IMR-90 (cell line): Measurements from ENCODE around the gene PRCP. TPM values are rescaled to one million over a fixed set of nuclear protein-coding genes. Genes with fewer than 3 reads are reported as not detected.

Source experiments
- ATAC-seq: fragments of 200-7000 bp; cut with Tn5 transposase; 2 replicates; pipeline ENCODE4 v1.9.1; 2020; ENCODE audit warnings: low read depth, mild to moderate bottlenecking, moderate library complexity
- BruUV-seq: library from RNA; stranded (reverse); fragments of 400-500 nt; replicated peaks from 2 replicates; lab custom pipeline; 2021; lab: Mats Ljungman, UMichigan
- CTCF ChIA-PET: fragments of 300-600 bp; formaldehyde crosslinking; extraction: SDS; loops from one replicate; lab custom pipeline; 2021; ENCODE audit warnings: antibody characterized with exemption; lab: Yijun Ruan, JAX
- POLR2A ChIA-PET: fragments of 300-600 bp; sonication (Branson Sonifier 250); formaldehyde crosslinking; loops from one replicate; lab custom pipeline; 2022; ENCODE audit warnings: antibody characterized with exemption; ENCODE audit not compliant: unreplicated experiment; lab: Charles Lee
- DNase-seq: peaks from one replicate; pipeline ENCODE4 v3.0.0; 2013
- H2AFZ ChIP-seq: replicated peaks from 2 replicates; pipeline ENCODE3; 2013; ENCODE audit warnings: low read length, mild to moderate bottlenecking; ENCODE audit not compliant: poor library complexity
- H2AK5ac ChIP-seq: 2 replicates; pipeline ENCODE4 v1.6.1; 2013; ENCODE audit warnings: low read depth, low read length, inconsistent platforms
- H2AK9ac ChIP-seq: replicated peaks from 2 replicates; pipeline ENCODE3; 2013; ENCODE audit warnings: mild to moderate bottlenecking, low read depth, low read length, moderate library complexity; ENCODE audit not compliant: poor library complexity
- H2BK120ac ChIP-seq: 2 replicates; pipeline ENCODE4 v1.6.1; 2013; ENCODE audit warnings: low read depth, low read length, inconsistent platforms
- H2BK15ac ChIP-seq: 3 replicates; pipeline ENCODE4 v1.6.1; 2013; ENCODE audit warnings: low read depth, low read length, inconsistent platforms
- H2BK20ac ChIP-seq: 2 replicates; pipeline ENCODE4 v1.6.1; 2013; ENCODE audit warnings: low read depth, mild to moderate bottlenecking, inconsistent platforms, low read length, moderate library complexity
- H2BK5ac ChIP-seq: 2 replicates; pipeline ENCODE4 v1.6.1; 2013; ENCODE audit warnings: mild to moderate bottlenecking, low read depth, low read length, inconsistent platforms; ENCODE audit not compliant: poor library complexity, severe bottlenecking
- H3K14ac ChIP-seq: replicated peaks from 2 replicates; pipeline ENCODE4 v1.6.1; 2013; ENCODE audit warnings: low read depth, low read length, inconsistent platforms
- H3K18ac ChIP-seq: 2 replicates; pipeline ENCODE4 v1.6.1; 2013; ENCODE audit warnings: low read depth, low read length, control low read depth
- H3K23ac ChIP-seq: 2 replicates; pipeline ENCODE4 v1.6.1; 2013; ENCODE audit warnings: low read depth, low read length, inconsistent platforms
- H3K27ac ChIP-seq: 2 replicates; pipeline ENCODE4 v1.5.1; 2013; ENCODE audit warnings: mild to moderate bottlenecking, control low read depth, low read length; ENCODE audit not compliant: insufficient read depth
- H3K27me3 ChIP-seq: 2 replicates; pipeline ENCODE4 v1.6.1; 2013; ENCODE audit warnings: low read length; ENCODE audit not compliant: control insufficient read depth, insufficient read depth
- H3K36me3 ChIP-seq: 2 replicates; pipeline ENCODE4 v1.6.1; 2013; ENCODE audit warnings: low read length, mixed read lengths; ENCODE audit not compliant: control insufficient read depth, insufficient read depth
- H3K4ac ChIP-seq: 2 replicates; pipeline ENCODE4 v1.6.1; 2013; ENCODE audit warnings: low read depth, low read length, inconsistent platforms
- H3K4me1 ChIP-seq: 2 replicates; pipeline ENCODE4 v1.6.1; 2013; ENCODE audit warnings: low read length, mixed read lengths; ENCODE audit not compliant: control insufficient read depth, insufficient read depth
- H3K4me2 ChIP-seq: 2 replicates; pipeline ENCODE4 v1.6.1; 2013; ENCODE audit warnings: low read depth, mild to moderate bottlenecking, control low read depth, low read length, moderate library complexity
- H3K4me3 ChIP-seq: 2 replicates; pipeline ENCODE4 v1.5.1; 2013; ENCODE audit warnings: low read depth, mild to moderate bottlenecking, control low read depth, low read length, moderate library complexity; ENCODE audit not compliant: insufficient read depth
- H3K56ac ChIP-seq: 2 replicates; pipeline ENCODE4 v1.6.1; 2013; ENCODE audit warnings: low read length, inconsistent platforms; ENCODE audit not compliant: insufficient read depth; ENCODE audit errors: extremely low read depth
- H3K79me1 ChIP-seq, 2 experiments: 2 replicates each; pipeline ENCODE4 v1.6.1; 2013; ENCODE audit warnings: low read length in 2 of 2, inconsistent platforms in 1 of 2, low read depth in 1 of 2
- H3K9ac ChIP-seq: 2 replicates; pipeline ENCODE4 v1.6.1; 2013; ENCODE audit warnings: low read depth, low read length, control low read depth
- H3K9me1 ChIP-seq: 2 replicates; pipeline ENCODE4 v1.6.1; 2013; ENCODE audit warnings: low read length, inconsistent platforms; ENCODE audit not compliant: insufficient read depth
- H3K9me3 ChIP-seq: 2 replicates; pipeline ENCODE4 v1.6.1; 2013; ENCODE audit warnings: low read length; ENCODE audit not compliant: control insufficient read depth, insufficient read depth
- H4K20me1 ChIP-seq: 2 replicates; pipeline ENCODE4 v1.6.1; 2013; ENCODE audit warnings: low read length, inconsistent platforms; ENCODE audit not compliant: insufficient read depth
- H4K5ac ChIP-seq: 2 replicates; pipeline ENCODE4 v1.6.1; 2013; ENCODE audit warnings: mild to moderate bottlenecking, low read depth, low read length, control low read depth
- H4K8ac ChIP-seq, 2 experiments: 2 replicates each; pipeline ENCODE4 v1.6.1; 2013; ENCODE audit warnings: low read depth in 2 of 2, low read length in 2 of 2, control low read depth in 1 of 2, inconsistent platforms in 1 of 2
- H4K91ac ChIP-seq: 2 replicates; pipeline ENCODE4 v1.6.1; 2013; ENCODE audit warnings: low read depth, low read length, inconsistent platforms; ENCODE audit not compliant: insufficient read depth
- BHLHE40 ChIP-seq: fragments of 150-350 bp; IDR thresholded peaks from 2 replicates; pipeline ENCODE4 v1.6.1; 2016; ENCODE audit warnings: mild to moderate bottlenecking, low read depth, low read length
- CHD1 ChIP-seq: IDR thresholded peaks from 2 replicates; pipeline ENCODE4 v1.6.1; 2012; ENCODE audit warnings: low read depth, low read length, improper control_type of control experiment
- FOS ChIP-seq: fragments of 150-350 bp; IDR thresholded peaks from 2 replicates; pipeline ENCODE4 v1.6.1; 2016; ENCODE audit warnings: low read depth, low read length
- MAFK ChIP-seq: IDR thresholded peaks from 2 replicates; pipeline ENCODE4 v1.6.1; 2012; ENCODE audit warnings: low read depth, low read length, improper control_type of control experiment
- MAZ ChIP-seq: IDR thresholded peaks from 2 replicates; pipeline ENCODE4 v1.6.1; 2012; ENCODE audit warnings: low read depth, mild to moderate bottlenecking, low read length, improper control_type of control experiment, moderate library complexity, borderline replicate concordance
- MXI1 ChIP-seq: IDR thresholded peaks from 2 replicates; pipeline ENCODE4 v1.6.1; 2012; ENCODE audit warnings: low read depth, mild to moderate bottlenecking, low read length, moderate library complexity, borderline replicate concordance
- NFE2L2 ChIP-seq: fragments of 150-350 bp; IDR thresholded peaks from 2 replicates; pipeline ENCODE4 v1.6.1; 2016; ENCODE audit warnings: low read depth, mild to moderate bottlenecking, low read length
- POLR2A ChIP-seq: IDR thresholded peaks from 2 replicates; pipeline ENCODE4 v1.6.1; 2012; ENCODE audit warnings: mild to moderate bottlenecking, low read depth, low read length
- RAD21 ChIP-seq: IDR thresholded peaks from 2 replicates; pipeline ENCODE4 v1.6.1; 2012; ENCODE audit warnings: low read length, improper control_type of control experiment
- RCOR1 ChIP-seq: IDR thresholded peaks from 2 replicates; pipeline ENCODE4 v1.6.1; 2012; ENCODE audit warnings: mild to moderate bottlenecking, low read length, improper control_type of control experiment; ENCODE audit not compliant: insufficient replicate concordance
- RFX5 ChIP-seq: IDR thresholded peaks from 2 replicates; pipeline ENCODE4 v1.8.0; 2012; ENCODE audit warnings: low read depth, mild to moderate bottlenecking, low read length, moderate library complexity
- SMC3 ChIP-seq: fragments of 150-350 bp; IDR thresholded peaks from 2 replicates; pipeline ENCODE4 v1.6.1; 2016; ENCODE audit warnings: low read depth, mild to moderate bottlenecking, antibody characterized with exemption, low read length, moderate library complexity
- WGBS, 2 experiments: methylation state at CpG; one replicate each; pipeline versions ENCODE4 v1.1.5 to v1.1.7; 2013; ENCODE audit warnings: missing lambda C conversion rate in 2 of 2; ENCODE audit not compliant: insufficient read length in 1 of 2; ENCODE audit errors: extremely low coverage in 2 of 2; 5-methylcytosine and 5-hydroxymethylcytosine counted together
- dilution Hi-C: fragments of 300-500 bp; cut with HindIII; formaldehyde crosslinking; loops from one replicate; pipeline ENCODE4 v1.14.3; 2018; ENCODE audit warnings: low sequenced_read_pairs; ENCODE audit not compliant: unreplicated experiment
- in situ Hi-C: fragments of 300-500 bp; cut with MboI; formaldehyde crosslinking; loops from 3 replicates; pipeline ENCODE4 v1.14.3; 2019; ENCODE audit warnings: low sequenced_read_pairs, inconsistent platforms, mixed read lengths
- intact Hi-C: fragments of 100-400 bp; cut with micrococcal nuclease; formaldehyde crosslinking; loops from 2 replicates; pipeline ENCODE4 v1.10.0; 2022
- polyA plus RNA-seq, 3 experiments: library from polyadenylated mRNA; depleted of rRNA; stranded (reverse); fragments of >200 nt; gene quantifications; 2 replicates each; pipeline ENCODE4 v1.2.3, GENCODE V29; 2012; ENCODE audit warnings: low replicate concordance in 1 of 3
- total RNA-seq: library from RNA; depleted of rRNA; stranded (reverse); fragments of >200 nt; gene quantifications from 2 replicates; pipeline ENCODE4 v1.2.3, GENCODE V29; 2012
- TF ChIP-seq, protein P1 (sequence below): fragments of 150-350 bp; IDR thresholded peaks from 2 replicates; pipeline ENCODE4 v1.6.1; 2017; ENCODE audit warnings: mild to moderate bottlenecking, antibody characterized with exemption, low read length, low read depth
- TF ChIP-seq, protein P2 (sequence below): fragments of 150-350 bp; IDR thresholded peaks from 2 replicates; pipeline ENCODE4 v1.6.1; 2016; ENCODE audit warnings: low read depth, mild to moderate bottlenecking, low read length, moderate library complexity, borderline replicate concordance
- TF ChIP-seq, protein P3 (sequence below): conservative IDR thresholded peaks from 2 replicates; pipeline ENCODE4 v1.5.1; 2012; ENCODE audit warnings: mild to moderate bottlenecking, low read depth, low read length, improper control_type of control experiment

Gene PRCP
- total and polyA plus RNA-seq, 2 of the 4 experiments (the other 2 are of a cell fraction) = 31.7 to 64.9 TPM

DNA sequence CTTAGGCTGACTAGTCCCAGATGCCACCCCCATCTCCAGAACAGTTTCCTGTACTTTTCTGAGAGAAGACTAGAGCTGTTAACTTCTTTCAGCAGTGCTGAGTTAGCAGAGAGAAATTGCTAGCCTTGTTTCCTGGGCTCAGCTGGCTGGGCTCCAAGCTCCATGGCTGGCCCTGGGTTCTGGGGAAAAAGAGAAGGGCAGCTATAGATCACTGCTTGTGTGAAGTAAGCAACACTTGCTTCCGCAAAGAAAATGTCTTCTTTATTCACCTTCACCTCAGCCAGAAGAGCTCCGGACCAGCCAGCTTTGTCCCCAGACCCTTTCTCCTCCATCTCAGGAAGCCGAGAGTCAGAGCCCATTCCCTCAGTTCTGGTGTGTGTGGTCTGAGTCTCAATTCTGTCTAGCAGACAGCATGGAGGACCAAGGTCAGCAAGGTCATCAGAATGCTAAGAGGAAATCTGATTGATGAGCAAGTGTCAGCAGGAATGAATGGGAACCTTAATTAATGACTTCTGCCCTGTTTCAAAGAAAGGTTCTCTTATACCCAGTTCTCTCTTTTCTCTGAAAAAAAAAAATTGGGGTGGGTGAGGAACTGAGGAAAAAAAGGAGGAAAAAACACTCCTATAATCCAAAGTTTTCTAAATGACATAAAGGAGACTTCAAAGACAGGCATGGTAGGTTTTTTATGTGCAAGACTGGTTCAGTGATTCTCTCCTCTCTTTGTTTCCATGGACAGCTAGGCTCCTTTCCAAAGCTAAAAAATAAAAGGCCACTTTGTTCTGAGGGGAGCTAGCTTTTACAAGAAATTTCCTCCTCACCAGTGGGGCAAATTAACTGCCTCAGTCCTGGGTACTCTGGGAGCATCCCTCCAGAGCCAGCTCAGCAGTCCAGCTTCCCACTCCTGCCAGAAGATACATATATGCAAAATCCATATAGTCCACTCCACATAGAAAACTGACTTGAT is 103.0 kb downstream of the PRCP start:
- H3K9ac ChIP-seq = no peak overlapping the region
- H3K9me3 ChIP-seq = no peaks in the 10 kb centered on the region
- H3K4me2 ChIP-seq = no peak overlapping the region
- H4K8ac ChIP-seq = no peak overlapping the region
- no peaks in the 10 kb centered on the region for H3K4me1 ChIP-seq
- H3K36me3 ChIP-seq = no peaks in the 10 kb centered on the region
- H2AK5ac ChIP-seq = no peak overlapping the region
- H3K27ac ChIP-seq = no peak overlapping the region
- no peak overlapping the region for H2AFZ ChIP-seq
- no peak overlapping the region for H2BK5ac ChIP-seq
- H2BK15ac ChIP-seq = no peak overlapping the region
- H2BK20ac ChIP-seq = no peak overlapping the region
- no peak overlapping the region for H3K18ac ChIP-seq
- no peak for DNase-seq
- BruUV-seq = no TSS peak
- no peak overlapping the region for H2BK120ac ChIP-seq
- no peak for ATAC-seq
- intact Hi-C loops = no loop called here
- H3K4me3 ChIP-seq = no peak overlapping the region
- no peak overlapping the region for H3K4ac ChIP-seq
- no peak overlapping the region for H2AK9ac ChIP-seq
- in situ Hi-C loops = no loop called here
- H4K20me1 ChIP-seq = no peaks in the 10 kb centered on the region
- no CpG with 5 or more reads among the region's 3 CpGs for WGBS, 2 experiments
- CTCF ChIA-PET = no interaction called here
- H4K5ac ChIP-seq = no peak overlapping the region
- H3K27me3 ChIP-seq = peaks cover 6% of the 10 kb centered on the region
- POLR2A ChIA-PET = no interaction called here
- no peaks in the 10 kb centered on the region for H3K79me1 ChIP-seq
- H3K14ac ChIP-seq = no peak overlapping the region
- dilution Hi-C loops = no loop called here
- H3K23ac ChIP-seq = no peak overlapping the region
- H4K91ac ChIP-seq = no peak overlapping the region
- H3K9me1 ChIP-seq = no peaks in the 10 kb centered on the region
- H3K56ac ChIP-seq = no peak overlapping the region
- TF ChIP-seq MXI1 (no peak), MAFK (no peak), MAZ (no peak), CHD1 (no peak), RFX5 (no peak), SMC3 (no peak), POLR2A (no peak), BHLHE40 (no peak), FOS (no peak), RAD21 (no peak), NFE2L2 (no peak), RCOR1 (no peak)
- TF ChIP-seq, protein P1, sequence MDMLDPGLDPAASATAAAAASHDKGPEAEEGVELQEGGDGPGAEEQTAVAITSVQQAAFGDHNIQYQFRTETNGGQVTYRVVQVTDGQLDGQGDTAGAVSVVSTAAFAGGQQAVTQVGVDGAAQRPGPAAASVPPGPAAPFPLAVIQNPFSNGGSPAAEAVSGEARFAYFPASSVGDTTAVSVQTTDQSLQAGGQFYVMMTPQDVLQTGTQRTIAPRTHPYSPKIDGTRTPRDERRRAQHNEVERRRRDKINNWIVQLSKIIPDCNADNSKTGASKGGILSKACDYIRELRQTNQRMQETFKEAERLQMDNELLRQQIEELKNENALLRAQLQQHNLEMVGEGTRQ = no peak
- TF ChIP-seq, protein P2, sequence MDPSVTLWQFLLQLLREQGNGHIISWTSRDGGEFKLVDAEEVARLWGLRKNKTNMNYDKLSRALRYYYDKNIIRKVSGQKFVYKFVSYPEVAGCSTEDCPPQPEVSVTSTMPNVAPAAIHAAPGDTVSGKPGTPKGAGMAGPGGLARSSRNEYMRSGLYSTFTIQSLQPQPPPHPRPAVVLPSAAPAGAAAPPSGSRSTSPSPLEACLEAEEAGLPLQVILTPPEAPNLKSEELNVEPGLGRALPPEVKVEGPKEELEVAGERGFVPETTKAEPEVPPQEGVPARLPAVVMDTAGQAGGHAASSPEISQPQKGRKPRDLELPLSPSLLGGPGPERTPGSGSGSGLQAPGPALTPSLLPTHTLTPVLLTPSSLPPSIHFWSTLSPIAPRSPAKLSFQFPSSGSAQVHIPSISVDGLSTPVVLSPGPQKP = no peak
- TF ChIP-seq, protein P3, sequence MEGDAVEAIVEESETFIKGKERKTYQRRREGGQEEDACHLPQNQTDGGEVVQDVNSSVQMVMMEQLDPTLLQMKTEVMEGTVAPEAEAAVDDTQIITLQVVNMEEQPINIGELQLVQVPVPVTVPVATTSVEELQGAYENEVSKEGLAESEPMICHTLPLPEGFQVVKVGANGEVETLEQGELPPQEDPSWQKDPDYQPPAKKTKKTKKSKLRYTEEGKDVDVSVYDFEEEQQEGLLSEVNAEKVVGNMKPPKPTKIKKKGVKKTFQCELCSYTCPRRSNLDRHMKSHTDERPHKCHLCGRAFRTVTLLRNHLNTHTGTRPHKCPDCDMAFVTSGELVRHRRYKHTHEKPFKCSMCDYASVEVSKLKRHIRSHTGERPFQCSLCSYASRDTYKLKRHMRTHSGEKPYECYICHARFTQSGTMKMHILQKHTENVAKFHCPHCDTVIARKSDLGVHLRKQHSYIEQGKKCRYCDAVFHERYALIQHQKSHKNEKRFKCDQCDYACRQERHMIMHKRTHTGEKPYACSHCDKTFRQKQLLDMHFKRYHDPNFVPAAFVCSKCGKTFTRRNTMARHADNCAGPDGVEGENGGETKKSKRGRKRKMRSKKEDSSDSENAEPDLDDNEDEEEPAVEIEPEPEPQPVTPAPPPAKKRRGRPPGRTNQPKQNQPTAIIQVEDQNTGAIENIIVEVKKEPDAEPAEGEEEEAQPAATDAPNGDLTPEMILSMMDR = no peak
